AG09319 (cell line): Measurements from ENCODE around the gene CCL18.

Experiments
- DNase-seq: peaks from one replicate; pipeline ENCODE4 v3.0.0-alpha.2; 2010; ENCODE audit warnings: low read depth; ENCODE audit errors: extremely low read depth
- TF ChIP-seq, protein P1 (sequence below): IDR thresholded peaks from 2 replicates; pipeline ENCODE4 v1.5.1; 2011; ENCODE audit warnings: low read depth, mild to moderate bottlenecking, inconsistent platforms, low read length, moderate library complexity

Gene CCL18

DNA sequence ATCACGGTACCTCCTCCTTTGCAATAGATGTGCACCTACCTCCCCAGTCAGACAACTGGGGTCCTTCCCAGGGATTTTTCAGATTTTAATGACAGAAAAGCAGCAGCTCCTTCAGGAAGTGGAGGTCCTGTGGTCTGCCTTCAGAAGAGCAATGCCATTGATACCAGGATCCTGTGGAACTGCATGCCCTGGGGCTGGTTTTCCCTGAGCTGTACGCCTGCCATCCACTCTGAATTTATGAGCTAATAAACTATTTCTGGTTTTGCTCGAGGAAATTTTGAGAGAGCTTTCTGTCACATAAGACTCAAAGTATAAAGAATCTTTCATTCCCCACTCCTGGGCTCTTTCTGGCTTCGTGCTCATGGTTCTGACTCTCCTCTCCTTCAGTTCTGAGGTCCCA, 36.3 kb upstream of the CCL18 start:
- DNase-seq, result no peak
- TF ChIP-seq, protein P1, sequence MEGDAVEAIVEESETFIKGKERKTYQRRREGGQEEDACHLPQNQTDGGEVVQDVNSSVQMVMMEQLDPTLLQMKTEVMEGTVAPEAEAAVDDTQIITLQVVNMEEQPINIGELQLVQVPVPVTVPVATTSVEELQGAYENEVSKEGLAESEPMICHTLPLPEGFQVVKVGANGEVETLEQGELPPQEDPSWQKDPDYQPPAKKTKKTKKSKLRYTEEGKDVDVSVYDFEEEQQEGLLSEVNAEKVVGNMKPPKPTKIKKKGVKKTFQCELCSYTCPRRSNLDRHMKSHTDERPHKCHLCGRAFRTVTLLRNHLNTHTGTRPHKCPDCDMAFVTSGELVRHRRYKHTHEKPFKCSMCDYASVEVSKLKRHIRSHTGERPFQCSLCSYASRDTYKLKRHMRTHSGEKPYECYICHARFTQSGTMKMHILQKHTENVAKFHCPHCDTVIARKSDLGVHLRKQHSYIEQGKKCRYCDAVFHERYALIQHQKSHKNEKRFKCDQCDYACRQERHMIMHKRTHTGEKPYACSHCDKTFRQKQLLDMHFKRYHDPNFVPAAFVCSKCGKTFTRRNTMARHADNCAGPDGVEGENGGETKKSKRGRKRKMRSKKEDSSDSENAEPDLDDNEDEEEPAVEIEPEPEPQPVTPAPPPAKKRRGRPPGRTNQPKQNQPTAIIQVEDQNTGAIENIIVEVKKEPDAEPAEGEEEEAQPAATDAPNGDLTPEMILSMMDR, result no peak

DNA sequence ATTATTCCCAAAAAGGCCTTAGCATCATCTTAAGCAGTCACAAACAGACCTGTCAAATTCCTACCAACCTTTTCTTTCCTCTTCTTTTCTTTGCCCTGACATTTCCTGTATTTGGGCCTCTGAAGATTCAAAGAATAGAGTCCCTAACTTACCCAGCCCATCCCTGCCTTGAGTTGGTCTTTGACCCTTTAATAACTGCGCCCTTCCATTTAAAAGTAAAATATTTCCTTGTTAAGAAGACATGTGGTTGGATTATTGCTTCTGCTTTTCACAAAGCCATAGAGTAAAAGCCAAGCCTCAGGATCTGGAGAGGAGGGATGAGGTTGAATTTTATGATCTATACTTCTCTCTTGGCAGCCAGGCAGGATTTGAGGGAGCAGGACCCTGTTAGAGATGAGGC, 33.1 kb upstream of the CCL18 start:
- no peak for DNase-seq
- TF ChIP-seq, protein P1, result no peak

DNA sequence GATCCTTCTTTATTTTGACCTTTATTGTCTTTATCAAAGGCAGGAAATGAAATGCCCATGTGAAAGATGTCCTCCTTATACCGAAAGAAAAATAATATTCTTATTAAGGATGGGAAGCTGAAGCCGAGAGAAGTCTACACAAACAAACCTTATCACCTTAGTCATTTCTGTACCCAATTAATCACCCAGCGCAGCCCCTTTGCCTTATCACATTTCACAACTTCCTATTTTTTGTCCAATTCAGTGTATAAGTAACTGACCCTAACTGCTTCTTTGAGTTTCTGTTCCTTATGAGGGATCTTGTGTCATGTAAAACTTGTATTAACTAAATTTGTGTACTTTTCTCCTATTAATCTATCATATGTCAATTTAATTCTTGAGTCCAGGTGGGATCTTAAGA, 29.9 kb upstream of the CCL18 start:
- no peak for DNase-seq
- TF ChIP-seq, protein P1, result no peak

DNA sequence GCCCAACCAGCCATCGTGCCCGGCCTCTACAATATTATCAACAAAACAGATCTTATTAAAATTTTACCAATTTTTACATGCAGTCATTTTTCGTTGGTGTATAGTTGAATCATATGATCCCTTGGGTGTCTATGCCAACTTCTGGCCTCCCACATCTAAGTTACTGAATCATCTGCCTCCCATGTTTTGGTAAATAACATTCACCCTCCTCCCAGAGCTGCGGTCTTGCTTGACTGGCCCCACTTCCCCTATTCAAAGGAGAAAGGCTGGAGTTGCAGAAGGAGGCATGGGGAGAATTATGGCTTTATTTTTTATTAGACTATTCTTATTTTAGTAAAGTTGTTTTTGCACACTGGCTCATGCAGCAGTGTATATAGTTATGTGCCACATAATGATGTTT, 27.8 kb upstream of the CCL18 start:
- TF ChIP-seq, protein P1, result no peak

DNA sequence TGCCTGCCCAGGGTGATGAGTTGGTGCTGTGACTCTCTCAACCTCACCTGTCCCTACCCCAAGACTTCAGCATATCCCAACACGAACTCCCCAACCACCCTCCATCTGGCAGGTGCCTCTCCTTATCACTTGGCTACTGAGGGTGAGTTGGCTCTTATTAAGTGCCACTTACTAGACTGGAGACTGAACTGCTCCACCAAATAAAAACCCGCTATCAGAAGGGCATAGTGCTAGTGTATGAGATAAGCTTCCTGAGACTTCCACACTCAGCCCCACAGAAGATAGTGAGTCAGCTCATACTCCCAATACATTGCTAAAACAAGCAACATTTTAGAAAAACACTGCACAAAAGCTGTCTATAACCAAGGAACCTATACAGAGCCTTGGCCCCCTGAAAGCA, 16.0 kb upstream of the CCL18 start:
- DNase-seq, result no peak
- TF ChIP-seq, protein P1, result no peak

More for the DNA sequence above, 27.8 kb upstream of the CCL18 start:
- DNase-seq, result no peak

DNA sequence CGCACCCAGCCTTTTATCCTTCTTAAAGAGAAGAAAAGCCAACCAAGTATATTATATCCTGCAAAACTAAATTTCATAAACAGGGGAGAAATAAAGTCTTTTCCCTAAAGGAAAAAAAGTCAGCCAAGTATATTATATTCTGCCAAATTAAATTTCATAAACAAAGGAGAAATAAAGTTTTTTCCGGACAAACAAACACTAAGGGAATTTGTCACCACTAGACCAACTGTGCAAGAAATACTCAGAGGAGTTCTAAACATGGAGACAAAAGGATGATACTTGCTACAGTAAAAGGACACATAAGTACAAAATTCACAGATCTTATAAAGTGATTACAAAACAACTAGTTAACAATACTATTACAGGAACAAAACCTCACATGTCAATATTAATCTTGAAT, 14.4 kb upstream of the CCL18 start:
- TF ChIP-seq, protein P1, result no peak

DNA sequence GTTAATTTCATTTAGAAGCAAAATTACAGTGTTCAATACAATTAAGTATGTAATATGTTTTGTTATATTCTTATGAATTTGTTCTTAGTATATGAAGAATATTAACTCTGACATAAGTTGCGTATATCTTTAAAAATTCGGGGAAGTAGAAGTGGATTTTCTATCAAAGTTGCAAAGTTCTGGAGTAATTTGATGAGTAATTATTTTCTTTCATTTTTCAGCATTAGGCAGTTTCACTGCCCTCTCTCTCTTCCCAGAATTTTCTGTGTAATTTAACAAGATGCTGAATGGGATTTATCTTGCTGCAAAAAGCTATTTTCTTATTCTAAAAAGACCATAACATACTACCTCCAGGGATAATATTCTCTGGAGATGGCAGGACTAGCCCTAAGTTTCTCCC, 8.9 kb upstream of the CCL18 start:
- DNase-seq, result no peak
- TF ChIP-seq, protein P1, result no peak

More for the DNA sequence above, 14.4 kb upstream of the CCL18 start:
- no peak for DNase-seq
